Fibroblast of villous mesenchyme (primary cell): ENCODE results near the gene RASGRF2. TPM values are rescaled to one million over a fixed set of nuclear protein-coding genes. Genes with fewer than 3 reads are reported as not detected.
A peak's percentile ranks its signal among the peaks of the same experiment; 100 is the strongest.

Experiments used
- DNase-seq: peaks from one replicate; pipeline ENCODE4 v3.0.0-alpha.2; 2010; ENCODE audit warnings: low read depth
- H3K4me3 ChIP-seq: 2 replicates; pipeline ENCODE4 v1.5.1; 2011; ENCODE audit warnings: low read depth, mild to moderate bottlenecking, low read length
- total RNA-seq: library from RNA; depleted of rRNA; stranded (reverse); fragments of >200 nt; gene quantifications from 2 replicates; pipeline ENCODE4 v1.2.3, GENCODE V29; 2012
- TF ChIP-seq, protein P1 (sequence below): IDR thresholded peaks from 2 replicates; pipeline ENCODE4 v1.5.1; 2012; ENCODE audit warnings: low read depth, mild to moderate bottlenecking, low read length; ENCODE audit not compliant: insufficient read depth

The RASGRF2 gene
- total RNA-seq, 1 donor = 3.9 TPM

DNA sequence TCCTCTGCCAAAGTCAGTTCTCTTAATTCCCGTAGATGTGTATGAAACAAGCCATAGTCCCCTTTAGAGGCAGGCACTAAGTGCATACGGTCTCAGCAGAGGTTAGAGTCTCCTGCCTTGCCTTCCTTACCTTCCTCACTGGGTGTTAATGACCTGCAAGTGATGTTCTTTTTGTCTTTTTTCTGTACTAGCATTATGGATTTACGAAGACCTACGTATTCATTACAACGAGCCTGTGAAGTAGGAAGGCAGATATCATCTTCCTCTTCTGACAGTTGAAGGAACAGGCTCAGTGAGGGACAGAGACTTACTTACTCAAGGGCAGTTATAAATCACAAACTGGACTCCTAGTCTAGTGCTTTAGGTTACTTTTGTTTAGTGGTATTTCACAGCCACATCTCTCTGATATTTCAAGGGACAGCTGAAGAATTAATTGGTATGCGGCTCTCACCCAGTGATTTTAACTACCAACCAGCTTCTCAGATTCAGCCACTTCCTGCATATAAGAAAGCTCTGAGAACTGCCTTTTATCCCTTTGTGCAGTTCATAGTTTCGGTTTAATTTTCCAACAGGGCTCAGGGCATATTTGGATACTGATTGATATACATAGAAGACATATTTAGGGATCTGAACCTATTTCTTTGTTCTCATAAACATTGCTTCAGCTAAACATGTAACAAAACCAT, 187.9 kb downstream of the RASGRF2 start:
- H3K4me3 ChIP-seq = no peak overlapping the region
- TF ChIP-seq, protein P1, sequence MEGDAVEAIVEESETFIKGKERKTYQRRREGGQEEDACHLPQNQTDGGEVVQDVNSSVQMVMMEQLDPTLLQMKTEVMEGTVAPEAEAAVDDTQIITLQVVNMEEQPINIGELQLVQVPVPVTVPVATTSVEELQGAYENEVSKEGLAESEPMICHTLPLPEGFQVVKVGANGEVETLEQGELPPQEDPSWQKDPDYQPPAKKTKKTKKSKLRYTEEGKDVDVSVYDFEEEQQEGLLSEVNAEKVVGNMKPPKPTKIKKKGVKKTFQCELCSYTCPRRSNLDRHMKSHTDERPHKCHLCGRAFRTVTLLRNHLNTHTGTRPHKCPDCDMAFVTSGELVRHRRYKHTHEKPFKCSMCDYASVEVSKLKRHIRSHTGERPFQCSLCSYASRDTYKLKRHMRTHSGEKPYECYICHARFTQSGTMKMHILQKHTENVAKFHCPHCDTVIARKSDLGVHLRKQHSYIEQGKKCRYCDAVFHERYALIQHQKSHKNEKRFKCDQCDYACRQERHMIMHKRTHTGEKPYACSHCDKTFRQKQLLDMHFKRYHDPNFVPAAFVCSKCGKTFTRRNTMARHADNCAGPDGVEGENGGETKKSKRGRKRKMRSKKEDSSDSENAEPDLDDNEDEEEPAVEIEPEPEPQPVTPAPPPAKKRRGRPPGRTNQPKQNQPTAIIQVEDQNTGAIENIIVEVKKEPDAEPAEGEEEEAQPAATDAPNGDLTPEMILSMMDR = no peak
- no peak for DNase-seq

DNA sequence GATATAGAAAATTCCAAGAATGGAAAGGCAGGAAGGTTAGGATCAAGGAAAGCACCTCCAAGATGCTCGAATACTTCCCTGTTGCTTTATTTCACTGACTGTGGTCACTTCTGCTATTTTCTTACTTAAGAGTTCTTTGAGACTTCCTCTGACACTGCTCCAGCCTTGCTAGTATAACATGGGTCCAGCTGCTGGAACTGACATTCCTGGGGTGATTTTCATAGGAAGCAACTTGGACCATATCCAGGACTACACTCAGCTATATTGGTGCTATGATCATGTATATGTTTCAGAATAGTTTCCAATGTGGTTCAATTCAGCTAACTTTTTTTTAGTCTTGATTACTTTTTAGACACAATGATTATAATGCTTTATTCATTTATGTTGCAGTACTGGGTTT, 191.4 kb downstream of the RASGRF2 start:
- DNase-seq = peak; percentile 70
- TF ChIP-seq, protein P1 = no peak
- no peak overlapping the region for H3K4me3 ChIP-seq

DNA sequence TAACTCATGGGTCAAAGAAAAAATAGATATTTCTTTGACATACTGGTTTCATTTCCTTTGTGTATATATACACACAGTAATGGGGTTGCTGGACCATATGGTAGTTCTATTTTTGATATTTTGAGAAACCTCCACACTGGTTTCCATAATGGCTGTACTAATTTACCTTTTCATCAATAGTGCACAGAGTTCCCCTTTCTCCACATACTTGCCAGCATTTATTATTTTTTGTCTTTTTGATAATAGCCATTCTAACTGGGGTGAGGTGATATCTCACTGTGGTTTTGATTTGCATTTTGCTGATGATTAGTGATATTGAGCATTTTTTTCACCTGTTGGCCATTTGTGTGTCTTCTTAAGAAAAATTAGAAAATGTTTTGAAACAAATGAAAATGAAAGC, 194.6 kb downstream of the RASGRF2 start:
- no peak overlapping the region for H3K4me3 ChIP-seq
- DNase-seq = no peak
- TF ChIP-seq, protein P1 = no peak

GRCh38 chr5:81156732-81157131, 196.6 kb downstream of the RASGRF2 start:
- TF ChIP-seq, protein P1 = no peak
- H3K4me3 ChIP-seq = no peak overlapping the region
- no peak for DNase-seq

- H3K4me3 ChIP-seq = no peak overlapping the region
- TF ChIP-seq, protein P1 = no peak
- no peak for DNase-seq
Observed at GRCh38 chr5:81161012-81161601, 200.9 kb downstream of the RASGRF2 start.

- DNase-seq = no peak
- TF ChIP-seq, protein P1 = no peak
- H3K4me3 ChIP-seq = no peak overlapping the region
Observed at GRCh38 chr5:81162501-81162900, 202.3 kb downstream of the RASGRF2 start.

- TF ChIP-seq, protein P1 = no peak
- no peak overlapping the region for H3K4me3 ChIP-seq
- DNase-seq = no peak
Observed at GRCh38 chr5:81163651-81164050, 203.5 kb downstream of the RASGRF2 start.
